A549 (cell line): ENCODE measurements around the gene SRGAP3. TPM values are rescaled to one million over a fixed set of nuclear protein-coding genes. Genes with fewer than 3 reads are reported as not detected.

Experiments
- ATAC-seq, 2 experiments: fragments of 200-7000 bp in 1 of 2; fragments of >200 bp in 1 of 2; cut with Nextera tagmentation in 1 of 2; cut with Tn5 transposase in 1 of 2; 3 replicates each; pipeline versions ENCODE4 v1.8.0 to v1.9.1; 2018 to 2020; ENCODE audit warnings: mild to moderate bottlenecking in 1 of 2, moderate library complexity in 1 of 2
- CTCF ChIA-PET: fragments of 300-600 bp; sonication (Branson Sonifier 250); formaldehyde crosslinking; extraction: SDS; loops from one replicate; lab custom pipeline; 2021; ENCODE audit warnings: antibody characterized with exemption, inconsistent platforms; lab: Yijun Ruan, JAX
- POLR2A ChIA-PET: fragments of 350-600 bp; formaldehyde crosslinking; extraction: SDS; loops from one replicate; lab custom pipeline; 2021; ENCODE audit warnings: antibody characterized with exemption, inconsistent platforms; lab: Yijun Ruan, JAX
- DNase-seq, 2 experiments: peaks; one replicate each; pipeline versions ENCODE4 v3.0.0 to v3.0.0-alpha.2; 2011 to 2016; ENCODE audit warnings: low read depth in 1 of 2, low spot score in 1 of 2
- FAIRE-seq: peaks from 2 replicates; lab custom pipeline; 2011; peaks lifted over from hg19 to GRCh38; lab: Jason Lieb, UNC
- H3K27ac ChIP-seq, 2 experiments: fragments of >200 bp; sonication (Bioruptor Twin); formaldehyde crosslinking; 3 replicates each; pipeline ENCODE4 v1.5.1; 2016 to 2017
- H3K4me1 ChIP-seq: fragments of >200 bp; sonication (Bioruptor Twin); formaldehyde crosslinking; 3 replicates; pipeline ENCODE4 v1.6.1; 2016
- H3K4me2 ChIP-seq: fragments of >200 bp; sonication (Bioruptor Twin); formaldehyde crosslinking; 3 replicates; pipeline ENCODE4 v1.6.1; 2016
- H3K4me3 ChIP-seq: fragments of >200 bp; sonication (Bioruptor Twin); formaldehyde crosslinking; 3 replicates; pipeline ENCODE4 v1.5.1; 2016
- H3K9me3 ChIP-seq: fragments of >200 bp; sonication (Bioruptor Twin); formaldehyde crosslinking; 3 replicates; pipeline ENCODE4 v1.6.1; 2016
- ATOH8 ChIP-seq: fragments of 250-450 bp; sonication (Bioruptor Pico); IDR thresholded peaks from 2 replicates; pipeline ENCODE4 v1.5.0; 2020; ENCODE audit warnings: low read depth, mild to moderate bottlenecking, moderate library complexity
- BCL3 ChIP-seq: fragments of >200 bp; sonication (Bioruptor Twin); formaldehyde crosslinking; IDR thresholded peaks from 3 replicates; pipeline ENCODE4 v1.6.1; 2016
- BHLHE40 ChIP-seq: IDR thresholded peaks from 2 replicates; pipeline ENCODE4 v1.6.1; 2012; ENCODE audit warnings: low read depth, low read length, inconsistent platforms
- CBX8 ChIP-seq: fragments of 200-600 bp; sonication (generic); IDR thresholded peaks from 2 replicates; pipeline ENCODE4 v1.6.1; 2016
- CEBPB ChIP-seq, 2 experiments: fragments of >200 bp in 1 of 2; sonication (Bioruptor Twin) in 1 of 2; formaldehyde crosslinking in 1 of 2; IDR thresholded peaks; 2 replicates each; pipeline ENCODE4 v1.6.1; 2012 to 2016
- EP300 ChIP-seq, 2 experiments: fragments of >200 bp; sonication (Bioruptor Twin); formaldehyde crosslinking; IDR thresholded peaks; 2 replicates in 1 of 2; 3 replicates in 1 of 2; pipeline ENCODE4 v1.6.1; 2016 to 2017
- ESRRA ChIP-seq: fragments of 150-350 bp; IDR thresholded peaks from 2 replicates; pipeline ENCODE4 v1.6.1; 2014; ENCODE audit warnings: mild to moderate bottlenecking, low read length, borderline replicate concordance
- FOXS1 ChIP-seq: fragments of 250-450 bp; sonication (Bioruptor Pico); IDR thresholded peaks from 2 replicates; pipeline ENCODE4 v1.5.0; 2020; ENCODE audit warnings: mild to moderate bottlenecking, moderate library complexity
- GATA3 ChIP-seq: IDR thresholded peaks from 2 replicates; pipeline ENCODE4 v1.6.1; 2012; ENCODE audit warnings: borderline replicate concordance
- HOXB13 ChIP-seq: fragments of 250-450 bp; sonication (Bioruptor Pico); IDR thresholded peaks from 2 replicates; pipeline ENCODE4 v1.5.0; 2020; ENCODE audit warnings: low read depth, mild to moderate bottlenecking, moderate library complexity
- KDM1A ChIP-seq: fragments of 200-600 bp; sonication (generic); IDR thresholded peaks from 2 replicates; pipeline ENCODE4 v1.6.1; 2016; ENCODE audit warnings: low read depth, mild to moderate bottlenecking
- KDM5A ChIP-seq: fragments of 200-600 bp; sonication (generic); IDR thresholded peaks from 2 replicates; pipeline ENCODE4 v1.6.1; 2016; ENCODE audit warnings: antibody characterized with exemption, mild to moderate bottlenecking
- MAX ChIP-seq: IDR thresholded peaks from 2 replicates; pipeline ENCODE4 v1.6.1; 2012
- NPAS2 ChIP-seq: fragments of 250-450 bp; sonication (Bioruptor Pico); IDR thresholded peaks from 2 replicates; pipeline ENCODE4 v1.8.0; 2022; ENCODE audit warnings: mild to moderate bottlenecking, moderate library complexity, borderline replicate concordance
- NR3C1 ChIP-seq: fragments of >200 bp; sonication (Bioruptor Twin); formaldehyde crosslinking; IDR thresholded peaks from 3 replicates; pipeline ENCODE4 v1.6.1; 2017
- PHF8 ChIP-seq: fragments of 200-600 bp; sonication (generic); IDR thresholded peaks from 2 replicates; pipeline ENCODE4 v1.6.1; 2016; ENCODE audit warnings: low read depth, mild to moderate bottlenecking, antibody characterized with exemption, moderate library complexity, borderline replicate concordance
- POLR2AphosphoS2 ChIP-seq: conservative IDR thresholded peaks from 2 replicates; pipeline ENCODE4 v1.6.1; 2012; ENCODE audit warnings: low read length, improper control_type of control experiment, inconsistent platforms
- RAD21 ChIP-seq, 2 experiments: fragments of >200 bp in 1 of 2; sonication (Bioruptor Twin) in 1 of 2; formaldehyde crosslinking in 1 of 2; IDR thresholded peaks in 1 of 2; conservative IDR thresholded peaks in 1 of 2; 2 replicates in 1 of 2; 3 replicates in 1 of 2; pipeline ENCODE4 v1.6.1; 2012 to 2018; ENCODE audit warnings: inconsistent platforms in 1 of 2
- RFX5 ChIP-seq: fragments of 450-650 bp; IDR thresholded peaks from 2 replicates; pipeline ENCODE4 v1.7.1; 2014; ENCODE audit warnings: antibody characterized with exemption, mild to moderate bottlenecking, moderate library complexity
- RNF2 ChIP-seq: fragments of 200-600 bp; sonication (generic); IDR thresholded peaks from 2 replicates; pipeline ENCODE4 v1.6.1; 2016; ENCODE audit warnings: low read depth, mild to moderate bottlenecking, antibody characterized with exemption, moderate library complexity, borderline replicate concordance
- SMC3 ChIP-seq: fragments of >200 bp; sonication (Bioruptor Twin); formaldehyde crosslinking; IDR thresholded peaks from 3 replicates; pipeline ENCODE4 v1.6.1; 2018; ENCODE audit warnings: inconsistent platforms
- TFCP2L1 ChIP-seq: fragments of 250-450 bp; sonication (Bioruptor Pico); IDR thresholded peaks from 2 replicates; pipeline ENCODE4 v1.5.0; 2021; ENCODE audit warnings: mild to moderate bottlenecking
- ZC3H11A ChIP-seq: fragments of 450-650 bp; IDR thresholded peaks from 2 replicates; pipeline ENCODE4 v1.6.1; 2014; ENCODE audit warnings: antibody characterized with exemption, mild to moderate bottlenecking
- ZFP36 ChIP-seq: fragments of 450-650 bp; IDR thresholded peaks from 2 replicates; pipeline ENCODE4 v1.6.1; 2014; ENCODE audit warnings: borderline replicate concordance; ENCODE audit not compliant: partially characterized antibody
- WGBS: methylation state at CpG from one replicate; pipeline ENCODE4 v1.1.6; 2017; ENCODE audit errors: missing lambda C conversion rate; 5-methylcytosine and 5-hydroxymethylcytosine counted together
- polyA plus RNA-seq, 4 experiments: library from polyadenylated mRNA; depleted of rRNA in 3 of 4; stranded (reverse); fragments of >200 nt; fragmentation: RNase III in 1 of 4; extraction: RNeasy Plus Mini Kit Qiagen cat#74134 plus additional on column Dnase treatment in 1 of 4; gene quantifications; 2 replicates in 3 of 4; 3 replicates in 1 of 4; pipeline ENCODE4 v1.2.3, GENCODE V29; 2011 to 2017
- TF ChIP-seq, protein P1 (sequence below): fragments of 450-650 bp; IDR thresholded peaks from 2 replicates; pipeline ENCODE4 v1.6.1; 2014; ENCODE audit warnings: antibody characterized with exemption

Gene SRGAP3
- polyA plus RNA-seq, 2 of the 4 experiments (the other 2 are of a cell fraction) = 1.6 to 2.5 TPM

- Histone ChIP-seq H3K9me3 (no peaks in the 10 kb centered on the region), H3K4me3 (no peak overlapping the region), H3K4me2 (no peak overlapping the region), H3K27ac (no peak overlapping the region), H3K4me1 (no peaks in the 10 kb centered on the region)
- ATAC-seq (no peak), FAIRE-seq (peak; percentile 28), DNase-seq (no peak)
- CTCF ChIA-PET = interaction anchor here (1.1 to 1.3 kb wide), 3 partner anchors 38 to 287 kb away, joined by 3 to 4 read pairs (median 3); no protein-coding TSS in a partner anchor
- POLR2A ChIA-PET = no interaction called here
- whole genome bisulfite sequencing = 77% methylated on average over 7 of the region's 7 CpGs
- TF ChIP-seq KDM1A = no peak
- no peak for TF ChIP-seq GATA3
- TF ChIP-seq ZFP36 = no peak
- no peak for TF ChIP-seq ZC3H11A
- TF ChIP-seq NPAS2 (CRISPR knock-in tag) = no peak
- TF ChIP-seq RFX5 = no peak
- no peak for TF ChIP-seq NR3C1
- no peak for TF ChIP-seq KDM5A
- no peak for TF ChIP-seq SMC3
- no peak for TF ChIP-seq PHF8
Measured at GRCh38 chr3:9015250-9015649, 234.2 kb downstream of the SRGAP3 start.

DNA sequence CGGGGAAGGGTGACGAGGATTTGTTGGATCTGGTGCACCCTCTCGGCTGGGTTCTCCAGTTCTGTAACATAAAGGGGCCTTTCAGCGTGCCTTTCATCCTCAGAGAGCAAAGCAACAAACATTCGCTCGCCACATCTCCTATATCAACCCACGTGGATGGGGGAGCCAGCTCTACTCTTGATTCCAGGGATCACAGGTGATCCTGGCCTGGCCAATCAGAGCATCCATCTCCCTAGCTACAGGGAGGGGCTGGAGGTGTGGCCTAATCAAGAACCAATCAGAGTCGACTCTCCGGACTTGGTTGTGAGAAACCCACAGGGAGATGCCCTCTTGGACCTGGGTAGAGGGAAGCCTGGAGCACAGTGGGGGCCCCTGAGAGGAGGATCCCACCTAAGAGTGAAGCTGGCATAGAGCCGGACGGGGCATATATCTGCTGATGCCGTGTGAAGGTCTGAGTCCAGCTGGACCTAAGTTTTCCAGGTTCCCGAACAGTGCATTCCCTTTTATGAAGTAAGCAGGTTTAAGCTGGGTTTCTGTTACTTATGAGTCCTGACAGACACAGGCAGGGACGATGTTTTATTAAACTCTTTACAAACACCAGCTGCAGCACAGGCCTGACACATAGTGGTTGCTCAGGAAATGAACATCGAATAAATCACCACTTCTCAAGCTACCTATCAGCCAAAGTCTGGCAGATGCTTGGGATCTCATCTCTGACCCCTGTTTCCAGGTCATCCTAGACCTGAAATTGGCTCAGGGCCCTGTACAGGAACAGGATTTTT lies 235.5 kb downstream of the SRGAP3 start:
- TF ChIP-seq ATOH8 (no peak), BCL3 (no peak), TFCP2L1 (CRISPR knock-in tag) (no peak), MAX (no peak), POLR2AphosphoS2 (no peak), ESRRA (no peak), NR3C1 (no peak), BHLHE40 (no peak), RNF2 (no peak), NPAS2 (CRISPR knock-in tag) (no peak), EP300 (IDR thresholded peaks at IDR 0.05) (no peak), CEBPB (IDR thresholded peaks at IDR 0.05) (no peak), RAD21 (conservative IDR thresholded peaks at IDR 0.05 in 1 of 2, IDR thresholded peaks at IDR 0.05 in 1 of 2) (no peak), CBX8 (no peak), FOXS1 (CRISPR knock-in tag) (no peak), HOXB13 (no peak)
- TF ChIP-seq, protein P1, sequence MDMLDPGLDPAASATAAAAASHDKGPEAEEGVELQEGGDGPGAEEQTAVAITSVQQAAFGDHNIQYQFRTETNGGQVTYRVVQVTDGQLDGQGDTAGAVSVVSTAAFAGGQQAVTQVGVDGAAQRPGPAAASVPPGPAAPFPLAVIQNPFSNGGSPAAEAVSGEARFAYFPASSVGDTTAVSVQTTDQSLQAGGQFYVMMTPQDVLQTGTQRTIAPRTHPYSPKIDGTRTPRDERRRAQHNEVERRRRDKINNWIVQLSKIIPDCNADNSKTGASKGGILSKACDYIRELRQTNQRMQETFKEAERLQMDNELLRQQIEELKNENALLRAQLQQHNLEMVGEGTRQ = no peak
- no peak overlapping the region for H3K4me2 ChIP-seq
- no peak for FAIRE-seq
- CTCF ChIA-PET = interaction anchor here (1.0 to 1.5 kb wide), 7 partner anchors 13 to 288 kb away, joined by 3 to 5 read pairs (median 4); partner anchors contain the start of gene OXTR
- H3K4me1 ChIP-seq = no peaks in the 10 kb centered on the region
- peak in 1 of 2 experiments; percentile 6 for DNase-seq
- ATAC-seq = peak in 1 of 2 experiments; percentile 35; a peak in 3 of 6 replicates
- H3K27ac ChIP-seq = no peak overlapping the region
- H3K9me3 ChIP-seq = no peaks in the 10 kb centered on the region
- POLR2A ChIA-PET = no interaction called here
- 73% methylated on average over 14 of the region's 15 CpGs for WGBS
- H3K4me3 ChIP-seq = no peak overlapping the region
